ENCODE results near the gene KCNQ1. TPM values are rescaled to one million over a fixed set of nuclear protein-coding genes. Genes with fewer than 3 reads are reported as not detected.
A peak's percentile ranks its signal among the peaks of the same experiment; 100 is the strongest.

Gene KCNQ1
- total RNA-seq, 1 experiment from 2014 or later, result 2.5 TPM

- ATAC-seq (no peak), DNase-seq (ENCODE audit: low spot score) (no peak)
- Mint-ChIP-seq H3K27me3 (ENCODE audit: low read depth) (peaks cover 78% of the 10 kb centered on the region), H3K4me1 (peaks cover 6% of the 10 kb centered on the region), H3K36me3 (no peaks in the 10 kb centered on the region), H3K4me3 (no peak overlapping the region), H3K9me3 (no peaks in the 10 kb centered on the region), H3K27ac (no peak overlapping the region)
- CTCF ChIA-PET, result interaction anchor here (8.3 kb wide), 1 partner anchor 351 kb away, joined by 369 read pairs; the partner anchor contains the start of gene CDKN1C
- TF ChIP-seq ZNF317 (CRISPR knock-in tag; IDR thresholded peaks at IDR 0.05; ENCODE audit: borderline replicate concordance, low read depth) (0 out of 2 replicates have a peak, but pooled peaks have one; percentile 15), NFATC4 (CRISPR knock-in tag; IDR thresholded peaks at IDR 0.05) (no peak), FOXJ3 (CRISPR knock-in tag; IDR thresholded peaks at IDR 0.05; ENCODE audit: borderline replicate concordance) (no peak)
- POLR2A ChIA-PET, result no interaction called here
These were observed 93.3 kb downstream of the KCNQ1 start for GRCh38 chr11:2537896-2538724.

- ATAC-seq, result no peak
- H3K27me3 Mint-ChIP-seq (ENCODE audit: low read depth), result peaks cover 81% of the 10 kb centered on the region
- no peak overlapping the region for H3K27ac Mint-ChIP-seq
These were observed 94.1 kb downstream of the KCNQ1 start for GRCh38 chr11:2538951-2539350.

More at GRCh38 chr11:2538951-2539350, 94.1 kb downstream of the KCNQ1 start:
- POLR2A ChIA-PET, result no interaction called here
- Mint-ChIP-seq H3K4me3 (no peak overlapping the region), H3K36me3 (no peaks in the 10 kb centered on the region), H3K4me1 (no peaks in the 10 kb centered on the region), H3K9me3 (no peaks in the 10 kb centered on the region)
- CTCF ChIA-PET, result interaction anchor here (0.6 to 1.3 kb wide), 2 partner anchors 333 to 353 kb away, joined by 3 to 5 read pairs; no protein-coding TSS in a partner anchor
- DNase-seq (ENCODE audit: low spot score), result no peak
- TF ChIP-seq ZNF263 (CRISPR knock-in tag; IDR thresholded peaks at IDR 0.05; ENCODE audit: low read depth), result no peak
- no peak for TF ChIP-seq E2F1 (CRISPR knock-in tag; IDR thresholded peaks at IDR 0.05)
- TF ChIP-seq KAT7 (CRISPR knock-in tag; IDR thresholded peaks at IDR 0.05; ENCODE audit: borderline replicate concordance), result no peak
- no peak for TF ChIP-seq ZSCAN18 (CRISPR knock-in tag; IDR thresholded peaks at IDR 0.05)
- TF ChIP-seq FOXP4 (CRISPR knock-in tag; IDR thresholded peaks at IDR 0.05), result no peak
- TF ChIP-seq MXD4 (CRISPR knock-in tag; IDR thresholded peaks at IDR 0.05; ENCODE audit: borderline replicate concordance), result no peak
- TF ChIP-seq SP1 (CRISPR knock-in tag; conservative IDR thresholded peaks at IDR 0.05), result no peak
- no peak for TF ChIP-seq ZNF121 (CRISPR knock-in tag; IDR thresholded peaks at IDR 0.05)
- no peak for TF ChIP-seq TEAD1 (CRISPR knock-in tag; IDR thresholded peaks at IDR 0.05)
- TF ChIP-seq FOXK1 (CRISPR knock-in tag; IDR thresholded peaks at IDR 0.05), result no peak
- no peak for TF ChIP-seq ZNF423 (CRISPR knock-in tag; IDR thresholded peaks at IDR 0.05)
- no peak for TF ChIP-seq E2F5 (CRISPR knock-in tag; IDR thresholded peaks at IDR 0.05)
- TF ChIP-seq ETV6 (CRISPR knock-in tag; IDR thresholded peaks at IDR 0.05), result no peak
- TF ChIP-seq TEAD4 (CRISPR knock-in tag; IDR thresholded peaks at IDR 0.05), result no peak
- no peak for TF ChIP-seq ZNF671 (CRISPR knock-in tag; IDR thresholded peaks at IDR 0.05)
- TF ChIP-seq RORB (CRISPR knock-in tag; IDR thresholded peaks at IDR 0.05), result no peak
- no peak for TF ChIP-seq FOXP1 (CRISPR knock-in tag; IDR thresholded peaks at IDR 0.05; ENCODE audit: borderline replicate concordance)
- TF ChIP-seq MYBL2 (CRISPR knock-in tag; IDR thresholded peaks at IDR 0.05), result no peak

All from WTC11 (cell line).